SK-N-SH treated with all-trans-retinoic acid at 6 μM for 48 hours (cell line): ENCODE measurements around the gene SP5.
"Not testable (repeated sequence)": the region's sequence is repeated elsewhere in the genome, so short reads cannot be mapped to it uniquely, and the experiment has no call there.

Experiments used
- ATAC-seq: fragments of 200-7000 bp; cut with Tn5 transposase; 3 replicates; pipeline ENCODE4 v1.9.1; 2020; ENCODE audit warnings: mild to moderate bottlenecking, moderate library complexity
- ARNTL ChIP-seq: fragments of 450-650 bp; formaldehyde crosslinking; IDR thresholded peaks from 2 replicates; pipeline ENCODE4 v1.5.0; 2020; ENCODE audit warnings: low read depth, mild to moderate bottlenecking, moderate library complexity, borderline replicate concordance
- BACH2 ChIP-seq: fragments of 250-450 bp; sonication (Bioruptor Pico); IDR thresholded peaks from 2 replicates; pipeline ENCODE4 v1.9.0; 2021; ENCODE audit warnings: mild to moderate bottlenecking, borderline replicate concordance
- CREB5 ChIP-seq: fragments of 250-450 bp; sonication (Bioruptor Pico); IDR thresholded peaks from 2 replicates; pipeline ENCODE4 v1.5.1; 2020; ENCODE audit warnings: low read depth, mild to moderate bottlenecking, moderate library complexity
- CSDC2 ChIP-seq: fragments of 250-450 bp; sonication (Bioruptor Pico); IDR thresholded peaks from 2 replicates; pipeline ENCODE4 v1.5.0; 2020; ENCODE audit warnings: mild to moderate bottlenecking, moderate library complexity
- ESRRG ChIP-seq: fragments of 250-450 bp; sonication (Bioruptor Pico); IDR thresholded peaks from 2 replicates; pipeline ENCODE4 v1.6.1; 2021; ENCODE audit warnings: mild to moderate bottlenecking
- GLIS3 ChIP-seq: fragments of 250-450 bp; sonication (Bioruptor Pico); IDR thresholded peaks from 2 replicates; pipeline ENCODE4 v1.5.0; 2020; ENCODE audit warnings: mild to moderate bottlenecking, moderate library complexity
- ISL1 ChIP-seq: fragments of 250-450 bp; sonication (Bioruptor Pico); IDR thresholded peaks from 2 replicates; pipeline ENCODE4 v2.1.2; 2022; ENCODE audit warnings: mild to moderate bottlenecking, moderate library complexity
- OSR1 ChIP-seq: fragments of 250-450 bp; sonication (Bioruptor Pico); IDR thresholded peaks from 2 replicates; pipeline ENCODE4 v1.8.0; 2022; ENCODE audit warnings: moderate library complexity, mild to moderate bottlenecking, inconsistent platforms
- POU6F1 ChIP-seq: fragments of 250-450 bp; sonication (Bioruptor Pico); IDR thresholded peaks from 2 replicates; pipeline ENCODE4 v1.8.0; 2021; ENCODE audit warnings: low read depth, mild to moderate bottlenecking, moderate library complexity, borderline replicate concordance
- PPARA ChIP-seq: fragments of 250-450 bp; sonication (Bioruptor Pico); IDR thresholded peaks from 2 replicates; pipeline ENCODE4 v1.5.0; 2020; ENCODE audit warnings: mild to moderate bottlenecking, borderline replicate concordance
- RARB ChIP-seq: fragments of 250-450 bp; sonication (Bioruptor Pico); IDR thresholded peaks from 2 replicates; pipeline ENCODE4 v1.8.0; 2021; ENCODE audit warnings: mild to moderate bottlenecking, moderate library complexity
- SNAI2 ChIP-seq: fragments of 250-450 bp; sonication (Bioruptor Pico); IDR thresholded peaks from 2 replicates; pipeline ENCODE4 v1.5.0; 2020; ENCODE audit warnings: mild to moderate bottlenecking, moderate library complexity
- TCF4 ChIP-seq: fragments of 250-450 bp; sonication (Bioruptor Pico); IDR thresholded peaks from 2 replicates; pipeline ENCODE4 v1.8.0; 2021; ENCODE audit warnings: mild to moderate bottlenecking, moderate library complexity, borderline replicate concordance
- TOX ChIP-seq: fragments of 250-450 bp; sonication (Bioruptor Pico); IDR thresholded peaks from 2 replicates; pipeline ENCODE4 v1.8.0; 2021; ENCODE audit warnings: mild to moderate bottlenecking, moderate library complexity, borderline replicate concordance
- TSHZ2 ChIP-seq: fragments of 250-450 bp; sonication (Bioruptor Pico); IDR thresholded peaks from 2 replicates; pipeline ENCODE4 v1.5.0; 2020; ENCODE audit warnings: mild to moderate bottlenecking, moderate library complexity
- ZC3H10 ChIP-seq: fragments of 250-450 bp; sonication (Bioruptor Pico); IDR thresholded peaks from 2 replicates; pipeline ENCODE4 v1.5.1; 2021; ENCODE audit warnings: mild to moderate bottlenecking, moderate library complexity
- ZFP3 ChIP-seq: fragments of 250-450 bp; sonication (Bioruptor Pico); IDR thresholded peaks from 2 replicates; pipeline ENCODE4 v1.5.0; 2020; ENCODE audit warnings: mild to moderate bottlenecking, moderate library complexity
- ZFP30 ChIP-seq: fragments of 450-650 bp; formaldehyde crosslinking; IDR thresholded peaks from 2 replicates; pipeline ENCODE4 v1.5.0; 2022; ENCODE audit warnings: mild to moderate bottlenecking, moderate library complexity
- ZNF565 ChIP-seq: fragments of 450-650 bp; formaldehyde crosslinking; conservative IDR thresholded peaks from 2 replicates; pipeline ENCODE4 v1.5.0; 2020; ENCODE audit warnings: low read depth, mild to moderate bottlenecking, moderate library complexity
- ZNF70 ChIP-seq: fragments of 450-650 bp; formaldehyde crosslinking; IDR thresholded peaks from 2 replicates; pipeline ENCODE4 v1.5.0; 2020; ENCODE audit warnings: mild to moderate bottlenecking, moderate library complexity
- ZNF8 ChIP-seq: fragments of 450-650 bp; formaldehyde crosslinking; IDR thresholded peaks from 2 replicates; pipeline ENCODE4 v1.5.0; 2020; ENCODE audit warnings: mild to moderate bottlenecking, moderate library complexity
- TF ChIP-seq, protein P1 (sequence below): fragments of 250-450 bp; sonication (Bioruptor Pico); IDR thresholded peaks from 2 replicates; pipeline ENCODE4 v1.8.0; 2020; ENCODE audit warnings: mild to moderate bottlenecking, moderate library complexity, borderline replicate concordance

SP5 gene

GRCh38 chr2:170723446-170723958 lies 8.4 kb downstream of the SP5 start:
- ATAC-seq: no peak
- TF ChIP-seq ZNF8 (CRISPR knock-in tag): no peak
- TF ChIP-seq ZFP30 (CRISPR knock-in tag): no peak
- TF ChIP-seq ZNF565 (CRISPR knock-in tag): no peak
- no peak for TF ChIP-seq RARB (CRISPR knock-in tag)
- TF ChIP-seq POU6F1 (CRISPR knock-in tag): no peak
- no peak for TF ChIP-seq CREB5 (CRISPR knock-in tag)
- TF ChIP-seq ISL1 (CRISPR knock-in tag): no peak
- no peak for TF ChIP-seq ZC3H10 (CRISPR knock-in tag)
- TF ChIP-seq ESRRG (CRISPR knock-in tag): no peak
- no peak for TF ChIP-seq GLIS3 (CRISPR knock-in tag)
- no peak for TF ChIP-seq ARNTL
- TF ChIP-seq ZNF70 (CRISPR knock-in tag): no peak
- TF ChIP-seq PPARA (CRISPR knock-in tag): no peak

DNA sequence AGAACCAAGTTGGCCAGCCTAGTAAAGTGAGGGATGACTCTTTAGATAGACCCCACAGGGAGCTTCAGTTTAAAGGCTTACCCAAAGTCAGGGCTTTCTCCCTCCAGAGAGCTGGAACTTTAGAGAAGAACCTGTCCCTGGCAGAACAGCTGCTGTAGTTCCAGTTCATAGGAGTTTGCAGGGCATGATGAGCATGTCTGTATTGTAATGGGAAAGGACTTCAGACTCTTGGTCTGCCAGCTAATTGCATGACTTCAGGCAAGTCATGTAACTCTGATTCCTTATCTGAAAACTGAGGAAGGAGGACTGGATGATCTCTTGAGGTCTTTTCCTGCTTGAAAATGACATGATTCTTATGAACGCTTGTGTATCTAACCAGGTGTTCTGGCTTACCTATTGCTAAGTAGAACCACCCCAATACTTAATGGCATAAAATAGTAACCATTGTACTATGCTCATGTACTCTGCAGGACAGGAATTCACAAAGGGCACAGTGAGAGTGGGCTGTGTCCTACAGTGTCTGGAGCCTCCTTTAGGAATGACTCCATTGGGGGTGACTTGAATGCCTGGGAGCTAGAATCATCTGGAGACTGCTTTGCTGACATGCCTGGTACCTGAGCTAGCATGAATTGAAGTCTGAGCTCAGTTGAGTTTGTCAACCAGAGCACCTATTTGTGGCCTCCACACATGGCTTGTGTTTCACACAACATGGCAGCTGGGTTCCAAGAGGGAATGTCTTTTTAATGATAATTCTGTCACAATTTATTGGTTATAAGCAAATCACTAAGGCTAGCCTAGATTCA lies 18.9 kb downstream of the SP5 start:
- no peak for ATAC-seq

DNA sequence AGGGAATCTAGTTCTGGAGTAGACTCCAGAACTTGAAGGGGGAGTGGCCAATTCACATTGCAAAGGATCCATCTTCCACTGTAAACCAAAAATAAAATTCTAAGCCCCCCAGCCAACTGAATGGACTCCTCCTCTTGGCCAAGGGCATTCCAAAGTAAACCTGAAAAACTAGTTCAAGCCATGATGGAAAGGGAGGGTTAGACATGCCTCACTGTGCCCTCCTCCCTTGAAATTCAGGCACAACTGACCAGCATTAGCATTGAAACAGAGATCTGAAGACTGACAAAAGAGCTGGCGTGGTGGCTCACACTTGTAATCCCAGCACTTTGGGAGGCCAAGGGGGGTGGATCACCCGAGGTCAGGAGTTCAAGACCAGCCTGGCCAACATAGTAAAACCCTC lies 19.5 kb downstream of the SP5 start:
- not testable (repeated sequence) for ATAC-seq

More for the DNA sequence above, 18.9 kb downstream of the SP5 start:
- TF ChIP-seq CREB5 (CRISPR knock-in tag) (no peak), ZFP30 (CRISPR knock-in tag) (no peak), OSR1 (no peak), TCF4 (CRISPR knock-in tag) (no peak), ESRRG (CRISPR knock-in tag) (no peak), TSHZ2 (CRISPR knock-in tag) (no peak), BACH2 (no peak), PPARA (CRISPR knock-in tag) (no peak), ZFP3 (CRISPR knock-in tag) (no peak), ZNF70 (CRISPR knock-in tag) (no peak), POU6F1 (CRISPR knock-in tag) (no peak), ISL1 (CRISPR knock-in tag) (no peak), SNAI2 (CRISPR knock-in tag) (no peak), TOX (CRISPR knock-in tag) (no peak), RARB (CRISPR knock-in tag) (no peak), CSDC2 (CRISPR knock-in tag) (no peak), ZNF8 (CRISPR knock-in tag) (no peak)
- TF ChIP-seq, protein P1, sequence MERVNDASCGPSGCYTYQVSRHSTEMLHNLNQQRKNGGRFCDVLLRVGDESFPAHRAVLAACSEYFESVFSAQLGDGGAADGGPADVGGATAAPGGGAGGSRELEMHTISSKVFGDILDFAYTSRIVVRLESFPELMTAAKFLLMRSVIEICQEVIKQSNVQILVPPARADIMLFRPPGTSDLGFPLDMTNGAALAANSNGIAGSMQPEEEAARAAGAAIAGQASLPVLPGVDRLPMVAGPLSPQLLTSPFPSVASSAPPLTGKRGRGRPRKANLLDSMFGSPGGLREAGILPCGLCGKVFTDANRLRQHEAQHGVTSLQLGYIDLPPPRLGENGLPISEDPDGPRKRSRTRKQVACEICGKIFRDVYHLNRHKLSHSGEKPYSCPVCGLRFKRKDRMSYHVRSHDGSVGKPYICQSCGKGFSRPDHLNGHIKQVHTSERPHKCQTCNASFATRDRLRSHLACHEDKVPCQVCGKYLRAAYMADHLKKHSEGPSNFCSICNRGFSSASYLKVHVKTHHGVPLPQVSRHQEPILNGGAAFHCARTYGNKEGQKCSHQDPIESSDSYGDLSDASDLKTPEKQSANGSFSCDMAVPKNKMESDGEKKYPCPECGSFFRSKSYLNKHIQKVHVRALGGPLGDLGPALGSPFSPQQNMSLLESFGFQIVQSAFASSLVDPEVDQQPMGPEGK (CRISPR knock-in tag): no peak
